Measurements from ENCODE around the gene TIMP3.

The TIMP3 gene

GRCh38 chr22:32830473-32830872 lies 29.0 kb downstream of the TIMP3 start:
- DNase-seq (ENCODE audit: low spot score) = peak; percentile 87

- DNase-seq (ENCODE audit: low spot score) = no peak
Measured at GRCh38 chr22:32830957-32831356, 29.5 kb downstream of the TIMP3 start.

- DNase-seq (ENCODE audit: low spot score) = no peak
Measured at GRCh38 chr22:32831584-32831983, 30.1 kb downstream of the TIMP3 start.

- no peak for DNase-seq (ENCODE audit: low spot score)
Measured at GRCh38 chr22:32832174-32832573, 30.7 kb downstream of the TIMP3 start.

GRCh38 chr22:32836280-32837123 lies 35.0 kb downstream of the TIMP3 start:
- DNase-seq (ENCODE audit: low spot score) = peak; percentile 26

GRCh38 chr22:32837142-32837541 lies 35.6 kb downstream of the TIMP3 start:
- no peak for DNase-seq (ENCODE audit: low spot score)

GRCh38 chr22:32837803-32838202 lies 36.3 kb downstream of the TIMP3 start:
- no peak for DNase-seq (ENCODE audit: low spot score)

- no peak for DNase-seq (ENCODE audit: low spot score)
Measured at GRCh38 chr22:32839831-32840584, 38.5 kb downstream of the TIMP3 start.

- no peak for DNase-seq (ENCODE audit: low spot score)
Measured at GRCh38 chr22:32841175-32841574, 39.7 kb downstream of the TIMP3 start.

- no peak for DNase-seq (ENCODE audit: low spot score)
Measured at GRCh38 chr22:32842486-32842885, 41.0 kb downstream of the TIMP3 start.

- no peak for DNase-seq (ENCODE audit: low spot score)
Measured at GRCh38 chr22:32843300-32843699, 41.8 kb downstream of the TIMP3 start.

- no peak for DNase-seq (ENCODE audit: low spot score)
Measured at GRCh38 chr22:32844251-32844650, 42.7 kb downstream of the TIMP3 start.

GRCh38 chr22:32846780-32847491 lies 45.4 kb downstream of the TIMP3 start:
- DNase-seq (ENCODE audit: low spot score) = no peak

- DNase-seq (ENCODE audit: low spot score) = no peak
Measured at GRCh38 chr22:32848226-32848625, 46.7 kb downstream of the TIMP3 start.

GRCh38 chr22:32849501-32849900 lies 48.0 kb downstream of the TIMP3 start:
- DNase-seq (ENCODE audit: low spot score) = no peak

GRCh38 chr22:32850157-32850556 lies 48.7 kb downstream of the TIMP3 start:
- DNase-seq (ENCODE audit: low spot score) = no peak

GRCh38 chr22:32850591-32851517 lies 49.3 kb downstream of the TIMP3 start:
- DNase-seq (ENCODE audit: low spot score) = no peak

GRCh38 chr22:32852395-32853251 lies 51.1 kb downstream of the TIMP3 start:
- no peak for DNase-seq (ENCODE audit: low spot score)

- no peak for DNase-seq (ENCODE audit: low spot score)
Measured at GRCh38 chr22:32853662-32854061, 52.2 kb downstream of the TIMP3 start.

- no peak for DNase-seq (ENCODE audit: low spot score)
Measured at GRCh38 chr22:32854351-32854804, 52.9 kb downstream of the TIMP3 start.

Data from kidney capillary endothelial cell (primary cell).